GM12878 (cell line): ENCODE measurements around the gene DSTN. TPM values are rescaled to one million over a fixed set of nuclear protein-coding genes. Genes with fewer than 3 reads are reported as not detected.

Source experiments
- BACH1 ChIP-seq: fragments of 450-650 bp; IDR thresholded peaks from 2 replicates; pipeline ENCODE4 v1.6.1; 2017; ENCODE audit warnings: mild to moderate bottlenecking, borderline replicate concordance
- BCL11A ChIP-seq: IDR thresholded peaks from 2 replicates; pipeline ENCODE4 v1.6.1; 2011; ENCODE audit warnings: low read depth, low read length
- CHD2 ChIP-seq: IDR thresholded peaks from 2 replicates; pipeline ENCODE4 v1.6.1; 2011; ENCODE audit warnings: low read depth, low read length, improper control_type of control experiment, borderline replicate concordance
- CHD4 ChIP-seq: fragments of 200-600 bp; sonication (generic); IDR thresholded peaks from 2 replicates; pipeline ENCODE4 v1.6.1; 2016; ENCODE audit warnings: mild to moderate bottlenecking
- CREB1 ChIP-seq: IDR thresholded peaks from 2 replicates; pipeline ENCODE4 v1.6.1; 2012; ENCODE audit warnings: low read depth, mild to moderate bottlenecking, inconsistent platforms
- EGR1 ChIP-seq, 2 experiments: IDR thresholded peaks; 1 replicate in 1 of 2; 2 replicates in 1 of 2; pipeline ENCODE4 v1.6.1; 2011 to 2012; ENCODE audit warnings: low read depth in 2 of 2, low read length in 2 of 2, borderline replicate concordance in 1 of 2, mild to moderate bottlenecking in 1 of 2, moderate library complexity in 1 of 2
- HDAC2 ChIP-seq: fragments of 200-600 bp; sonication (generic); IDR thresholded peaks from 2 replicates; pipeline ENCODE4 v1.6.1; 2017
- HDAC6 ChIP-seq: fragments of 200-600 bp; sonication (generic); IDR thresholded peaks from one replicate; pipeline ENCODE4 v1.8.0; 2017; ENCODE audit warnings: antibody characterized with exemption; ENCODE audit not compliant: unreplicated experiment
- IKZF1 ChIP-seq: fragments of 450-650 bp; conservative IDR thresholded peaks from 2 replicates; pipeline ENCODE4 v1.6.1; 2017; ENCODE audit warnings: antibody characterized with exemption, mild to moderate bottlenecking
- IRF4 ChIP-seq: IDR thresholded peaks from 2 replicates; pipeline ENCODE4 v1.6.1; 2011; ENCODE audit warnings: low read depth, low read length
- MYB ChIP-seq: fragments of 150-350 bp; IDR thresholded peaks from 2 replicates; pipeline ENCODE4 v1.6.1; 2014; ENCODE audit warnings: mild to moderate bottlenecking, low read depth, low read length, borderline replicate concordance
- NFXL1 ChIP-seq: fragments of 450-650 bp; IDR thresholded peaks from 2 replicates; pipeline ENCODE4 v1.6.1; 2017; ENCODE audit warnings: antibody characterized with exemption, mild to moderate bottlenecking, borderline replicate concordance
- PAX5 ChIP-seq: IDR thresholded peaks from 2 replicates; pipeline ENCODE4 v1.6.1; 2011; ENCODE audit warnings: low read depth, low read length, borderline replicate concordance
- POLR2A ChIP-seq: IDR thresholded peaks from 2 replicates; pipeline ENCODE4 v1.6.1; 2011; ENCODE audit warnings: low read depth, mild to moderate bottlenecking, low read length
- POLR2AphosphoS5 ChIP-seq: IDR thresholded peaks from 2 replicates; pipeline ENCODE4 v1.6.1; 2011; ENCODE audit warnings: mild to moderate bottlenecking, low read length, inconsistent platforms
- POU2F2 ChIP-seq: IDR thresholded peaks from 3 replicates; pipeline ENCODE4 v1.6.1; 2011; ENCODE audit warnings: low read depth, mild to moderate bottlenecking, low read length, borderline replicate concordance
- RCOR1 ChIP-seq: conservative IDR thresholded peaks from 2 replicates; pipeline ENCODE4 v1.6.1; 2012; ENCODE audit warnings: low read depth, low read length, improper control_type of control experiment
- RELA ChIP-seq: fragments of 450-650 bp; IDR thresholded peaks from 2 replicates; pipeline ENCODE4 v1.8.0; 2014; ENCODE audit warnings: borderline replicate concordance; ENCODE audit not compliant: partially characterized antibody
- RFX5 ChIP-seq: IDR thresholded peaks from 2 replicates; pipeline ENCODE4 v1.6.1; 2011; ENCODE audit warnings: low read depth, low read length, improper control_type of control experiment
- SMC3 ChIP-seq: IDR thresholded peaks from 2 replicates; pipeline ENCODE4 v1.6.1; 2011; ENCODE audit warnings: low read length, improper control_type of control experiment, borderline replicate concordance
- SREBF2 ChIP-seq: IDR thresholded peaks from 2 replicates; pipeline ENCODE4 v1.6.1; 2012; ENCODE audit warnings: mild to moderate bottlenecking, low read length
- SRF ChIP-seq, 2 experiments: IDR thresholded peaks; 2 replicates each; pipeline ENCODE4 v1.6.1; 2011; ENCODE audit warnings: low read depth in 2 of 2, low read length in 2 of 2, mild to moderate bottlenecking in 1 of 2, moderate library complexity in 1 of 2
- TAF1 ChIP-seq: IDR thresholded peaks from 2 replicates; pipeline ENCODE4 v1.6.1; 2011; ENCODE audit warnings: mild to moderate bottlenecking, low read depth, low read length, borderline replicate concordance
- polyA plus RNA-seq, 11 experiments: library from polyadenylated mRNA; depleted of rRNA in 4 of 11; unstranded in 6 of 11; stranded (reverse) in 5 of 11; fragments of >200 nt; fragmentation: Nextera tagmentation in 4 of 11; fragmentation: Illumina TruSeq in 1 of 11; extraction: Ambion mirVana in 4 of 11; extraction: Trizol in 1 of 11; gene quantifications; 1 replicate in 1 of 11; 2 replicates in 10 of 11; pipeline versions ENCODE4 v1.2.1 to v1.2.3, GENCODE V29; 2011 to 2016; ENCODE audit warnings: inconsistent platforms in 2 of 11, missing spikeins in 2 of 11, low read depth in 1 of 11
- total RNA-seq, 4 experiments: library from RNA; depleted of rRNA in 3 of 4; stranded (reverse); fragments of >200 nt in 3 of 4; fragmentation: Illumina TruSeq in 1 of 4; extraction: Trizol in 1 of 4; gene quantifications; 2 replicates each; pipeline versions ENCODE4 v1.2.1 to v1.2.3, GENCODE V29; 2013 to 2021
- TF ChIP-seq, protein P1 (sequence below): fragments of 450-650 bp; IDR thresholded peaks from 2 replicates; pipeline ENCODE4 v1.6.1; 2018; ENCODE audit warnings: mild to moderate bottlenecking, low read depth, moderate library complexity; ENCODE audit not compliant: partially characterized antibody
- TF ChIP-seq, protein P2 (sequence below): fragments of 450-650 bp; IDR thresholded peaks from 2 replicates; pipeline ENCODE4 v1.6.1; 2017; ENCODE audit warnings: mild to moderate bottlenecking, low read depth, inconsistent platforms; ENCODE audit not compliant: poor library complexity, severe bottlenecking
- TF ChIP-seq, protein P3 (sequence below): fragments of 450-650 bp; conservative IDR thresholded peaks from 2 replicates; pipeline ENCODE4 v1.6.1; 2017; ENCODE audit warnings: mild to moderate bottlenecking, moderate library complexity

DSTN gene
- total and polyA plus RNA-seq, 10 of the 15 experiments (the other 5 are each of a cell fraction or from before 2014, with no cell fraction given): 26.7 to 137 (median 40.8) TPM

DNA sequence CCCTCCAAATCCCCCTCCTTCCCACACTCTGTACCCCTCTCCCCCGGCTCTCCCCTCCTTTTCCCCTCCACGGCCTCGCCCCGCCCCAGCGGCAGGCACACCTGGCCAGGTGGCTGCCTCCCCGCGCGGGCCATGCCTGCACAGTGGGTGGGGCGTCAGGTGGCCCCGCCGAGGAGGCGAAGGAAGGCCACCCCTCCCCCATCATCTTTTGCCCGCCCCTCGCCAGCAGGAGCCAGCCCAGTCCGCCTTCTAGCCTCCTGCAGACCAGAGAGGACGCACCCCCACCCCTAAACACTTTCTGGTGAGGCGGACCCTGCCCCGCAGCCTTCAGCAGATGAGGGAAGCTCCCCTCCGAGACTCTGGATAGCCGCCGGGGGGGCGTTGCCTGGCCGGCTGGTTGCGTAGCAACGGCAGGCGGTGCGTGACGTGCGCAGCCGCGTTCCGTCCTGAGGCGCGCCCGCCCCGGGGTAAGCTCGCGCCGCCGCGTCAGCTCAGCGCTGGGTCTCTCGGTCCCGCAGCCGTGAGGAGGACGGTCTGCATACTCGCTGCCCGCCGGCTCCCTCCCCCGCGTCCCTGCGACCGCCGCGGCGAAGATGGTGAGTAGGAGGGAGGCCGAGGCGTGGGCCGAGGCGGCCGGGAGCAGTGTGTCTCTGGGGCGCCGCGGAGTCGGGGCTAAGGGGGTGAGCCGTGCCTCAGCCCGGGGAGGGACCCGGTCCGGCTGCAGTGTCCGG lies at the start of gene DSTN (continued):
- TF ChIP-seq TAF1 (0 out of 2 replicates have a peak, but pooled peaks have one; percentile 34), RFX5 (0 out of 2 replicates have a peak, but pooled peaks have one; percentile 28), RCOR1 (no peak), BACH1 (peak; percentile 40; the same call in 1 of the 2 replicates), POLR2AphosphoS5 (no peak), HDAC6 (no peak), CHD2 (peak; percentile 49; the same call in 1 of the 2 replicates), POLR2A (peak; percentile 88), SRF (IDR thresholded peaks at IDR 0.05; ENCODE audit: low read depth in 2 of 2, low read length in 2 of 2) (no peak), NFXL1 (no peak), IRF4 (no peak), PAX5 (peak; percentile 74; the same call in 1 of the 2 replicates), MYB (no peak), BCL11A (no peak), HDAC2 (no peak), EGR1 (IDR thresholded peaks at IDR 0.05; ENCODE audit: borderline replicate concordance in 1 of 2, low read depth in 2 of 2, low read length in 2 of 2) (peak in 1 of 2 experiments; percentile 69; a peak in 2 of 3 replicates), CHD4 (no peak), SMC3 (no peak), CREB1 (peak; percentile 73; the same call in 1 of the 2 replicates), IKZF1 (peak; percentile 49), POU2F2 (no peak), RELA (peak; percentile 46), SREBF2 (no peak)
- TF ChIP-seq, protein P1, sequence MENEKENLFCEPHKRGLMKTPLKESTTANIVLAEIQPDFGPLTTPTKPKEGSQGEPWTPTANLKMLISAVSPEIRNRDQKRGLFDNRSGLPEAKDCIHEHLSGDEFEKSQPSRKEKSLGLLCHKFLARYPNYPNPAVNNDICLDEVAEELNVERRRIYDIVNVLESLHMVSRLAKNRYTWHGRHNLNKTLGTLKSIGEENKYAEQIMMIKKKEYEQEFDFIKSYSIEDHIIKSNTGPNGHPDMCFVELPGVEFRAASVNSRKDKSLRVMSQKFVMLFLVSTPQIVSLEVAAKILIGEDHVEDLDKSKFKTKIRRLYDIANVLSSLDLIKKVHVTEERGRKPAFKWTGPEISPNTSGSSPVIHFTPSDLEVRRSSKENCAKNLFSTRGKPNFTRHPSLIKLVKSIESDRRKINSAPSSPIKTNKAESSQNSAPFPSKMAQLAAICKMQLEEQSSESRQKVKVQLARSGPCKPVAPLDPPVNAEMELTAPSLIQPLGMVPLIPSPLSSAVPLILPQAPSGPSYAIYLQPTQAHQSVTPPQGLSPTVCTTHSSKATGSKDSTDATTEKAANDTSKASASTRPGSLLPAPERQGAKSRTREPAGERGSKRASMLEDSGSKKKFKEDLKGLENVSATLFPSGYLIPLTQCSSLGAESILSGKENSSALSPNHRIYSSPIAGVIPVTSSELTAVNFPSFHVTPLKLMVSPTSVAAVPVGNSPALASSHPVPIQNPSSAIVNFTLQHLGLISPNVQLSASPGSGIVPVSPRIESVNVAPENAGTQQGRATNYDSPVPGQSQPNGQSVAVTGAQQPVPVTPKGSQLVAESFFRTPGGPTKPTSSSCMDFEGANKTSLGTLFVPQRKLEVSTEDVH: no peak
- TF ChIP-seq, protein P2, sequence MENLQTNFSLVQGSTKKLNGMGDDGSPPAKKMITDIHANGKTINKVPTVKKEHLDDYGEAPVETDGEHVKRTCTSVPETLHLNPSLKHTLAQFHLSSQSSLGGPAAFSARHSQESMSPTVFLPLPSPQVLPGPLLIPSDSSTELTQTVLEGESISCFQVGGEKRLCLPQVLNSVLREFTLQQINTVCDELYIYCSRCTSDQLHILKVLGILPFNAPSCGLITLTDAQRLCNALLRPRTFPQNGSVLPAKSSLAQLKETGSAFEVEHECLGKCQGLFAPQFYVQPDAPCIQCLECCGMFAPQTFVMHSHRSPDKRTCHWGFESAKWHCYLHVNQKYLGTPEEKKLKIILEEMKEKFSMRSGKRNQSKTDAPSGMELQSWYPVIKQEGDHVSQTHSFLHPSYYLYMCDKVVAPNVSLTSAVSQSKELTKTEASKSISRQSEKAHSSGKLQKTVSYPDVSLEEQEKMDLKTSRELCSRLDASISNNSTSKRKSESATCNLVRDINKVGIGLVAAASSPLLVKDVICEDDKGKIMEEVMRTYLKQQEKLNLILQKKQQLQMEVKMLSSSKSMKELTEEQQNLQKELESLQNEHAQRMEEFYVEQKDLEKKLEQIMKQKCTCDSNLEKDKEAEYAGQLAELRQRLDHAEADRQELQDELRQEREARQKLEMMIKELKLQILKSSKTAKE: no peak
- TF ChIP-seq, protein P3, sequence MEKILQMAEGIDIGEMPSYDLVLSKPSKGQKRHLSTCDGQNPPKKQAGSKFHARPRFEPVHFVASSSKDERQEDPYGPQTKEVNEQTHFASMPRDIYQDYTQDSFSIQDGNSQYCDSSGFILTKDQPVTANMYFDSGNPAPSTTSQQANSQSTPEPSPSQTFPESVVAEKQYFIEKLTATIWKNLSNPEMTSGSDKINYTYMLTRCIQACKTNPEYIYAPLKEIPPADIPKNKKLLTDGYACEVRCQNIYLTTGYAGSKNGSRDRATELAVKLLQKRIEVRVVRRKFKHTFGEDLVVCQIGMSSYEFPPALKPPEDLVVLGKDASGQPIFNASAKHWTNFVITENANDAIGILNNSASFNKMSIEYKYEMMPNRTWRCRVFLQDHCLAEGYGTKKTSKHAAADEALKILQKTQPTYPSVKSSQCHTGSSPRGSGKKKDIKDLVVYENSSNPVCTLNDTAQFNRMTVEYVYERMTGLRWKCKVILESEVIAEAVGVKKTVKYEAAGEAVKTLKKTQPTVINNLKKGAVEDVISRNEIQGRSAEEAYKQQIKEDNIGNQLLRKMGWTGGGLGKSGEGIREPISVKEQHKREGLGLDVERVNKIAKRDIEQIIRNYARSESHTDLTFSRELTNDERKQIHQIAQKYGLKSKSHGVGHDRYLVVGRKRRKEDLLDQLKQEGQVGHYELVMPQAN: 0 out of 2 replicates have a peak, but pooled peaks have one; percentile 31
